Vagina (tissue), 2 donors: ENCODE measurements around the gene TEAD3. TPM values are rescaled to one million over a fixed set of nuclear protein-coding genes. Genes with fewer than 3 reads are reported as not detected.
A peak's percentile ranks its signal among the peaks of the same experiment; 100 is the strongest.

Source experiments
- DNase-seq, 2 donors: peaks; one replicate each; pipeline ENCODE4 v3.0.0-alpha.2; 2017; ENCODE audit errors: extremely low spot score in 2 of 2
- H3K27ac ChIP-seq: fragments of 200-600 bp; sonication (generic); one replicate; pipeline ENCODE4 v1.5.1; 2019
- H3K27me3 ChIP-seq: fragments of 200-600 bp; sonication (generic); one replicate; pipeline ENCODE4 v1.5.1; 2019
- H3K36me3 ChIP-seq, 2 donors: fragments of 200-600 bp; sonication (generic); one replicate each; pipeline ENCODE4 v1.5.1; 2017 to 2019
- H3K4me1 ChIP-seq: fragments of 200-600 bp; sonication (generic); one replicate; pipeline ENCODE4 v1.5.1; 2019
- H3K4me3 ChIP-seq, 2 donors: fragments of 200-600 bp; sonication (generic); 1 replicate in 1 of 2; 2 replicates in 1 of 2; pipeline ENCODE4 v1.5.1; 2016 to 2019
- H3K9me3 ChIP-seq: fragments of 200-600 bp; sonication (generic); one replicate; pipeline ENCODE4 v1.5.1; 2019
- POLR2A ChIP-seq, 2 donors: fragments of 450-650 bp; IDR thresholded peaks; one replicate each; pipeline ENCODE4 v1.6.1; 2017; ENCODE audit warnings: antibody characterized with exemption in 2 of 2, mild to moderate bottlenecking in 2 of 2, moderate library complexity in 2 of 2
- POLR2AphosphoS5 ChIP-seq, 2 donors: sonication (generic); formaldehyde crosslinking; IDR thresholded peaks; one replicate each; pipeline ENCODE4 v1.9.0; 2017; ENCODE audit warnings: antibody characterized with exemption in 2 of 2, mild to moderate bottlenecking in 2 of 2, low read depth in 1 of 2; ENCODE audit not compliant: insufficient read depth in 1 of 2
- intact Hi-C: fragments of 100-400 bp; cut with DNase I; formaldehyde crosslinking; loops from one replicate; pipeline ENCODE4 v1.15.1; 2023
- total RNA-seq: library from RNA; depleted of rRNA; stranded (reverse); fragments of >200 nt; gene quantifications from one replicate; pipeline ENCODE4 v1.2.3, GENCODE V29; 2016
- TF ChIP-seq, protein P1 (sequence below), 3 experiments: fragments of 450-650 bp in 2 of 3; fragments of 200-600 bp in 1 of 3; sonication (generic) in 1 of 3; IDR thresholded peaks; one replicate each; pipeline ENCODE4 v1.5.1; 2017 to 2019; ENCODE audit warnings: antibody characterized with exemption in 3 of 3, mild to moderate bottlenecking in 2 of 3, moderate library complexity in 2 of 3

TEAD3 gene
- 29.0 TPM for total RNA-seq

DNA sequence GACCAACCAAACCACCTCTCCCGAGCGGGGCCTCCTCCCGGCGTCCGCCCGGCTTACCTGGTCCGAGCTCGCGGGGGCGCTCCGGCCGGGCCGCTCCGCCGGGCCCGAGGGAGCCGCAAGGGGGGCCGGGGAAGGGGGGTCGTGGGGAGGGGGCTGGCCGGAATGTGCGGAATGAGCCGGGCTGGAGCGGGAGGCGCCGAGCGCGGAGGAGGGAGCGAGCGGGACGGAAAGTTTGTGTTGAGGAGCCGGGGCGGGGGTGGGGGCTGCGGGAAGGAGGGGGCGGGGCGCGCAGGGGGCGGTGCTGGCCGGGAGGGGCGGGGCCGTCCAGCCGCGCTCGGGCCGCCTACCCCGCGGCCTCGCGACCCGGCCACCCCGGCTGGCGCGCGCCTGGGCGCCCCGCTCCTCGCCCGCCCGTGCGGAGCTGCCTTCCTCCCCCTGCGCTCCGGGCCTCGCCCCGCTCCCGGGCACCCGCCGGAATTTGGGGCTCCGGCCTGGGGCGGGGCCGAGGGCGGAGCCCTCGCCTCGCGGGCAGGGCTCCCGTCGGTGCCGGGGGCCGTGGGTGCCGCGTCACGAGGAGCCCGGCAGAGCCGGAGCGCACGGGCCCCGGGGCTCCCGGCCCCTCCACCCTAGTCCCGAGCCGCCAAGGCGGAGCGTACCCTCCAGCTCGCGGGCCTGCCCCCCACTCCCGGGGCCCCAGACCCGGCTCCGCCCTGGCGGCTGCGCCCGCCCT is at the start of gene TEAD3:
TSS of gene TEAD3 (minus strand) at position 239 of the 730 bp plus-strand sequence.
- peak within 1 kb of the TSS; percentile 97 for H3K27ac ChIP-seq
- intact Hi-C loops, result loop anchor here (5.0 kb wide), 1 partner anchor 105 kb away; no protein-coding TSS in a partner anchor
- no peak for DNase-seq
- H3K4me1 ChIP-seq, result peaks cover 51% of the 10 kb centered on the region
- no peaks in the 10 kb centered on the region for H3K36me3 ChIP-seq
- H3K4me3 ChIP-seq, result peak within 1 kb of the TSS; percentile 67 to 92
- TF ChIP-seq, protein P1, sequence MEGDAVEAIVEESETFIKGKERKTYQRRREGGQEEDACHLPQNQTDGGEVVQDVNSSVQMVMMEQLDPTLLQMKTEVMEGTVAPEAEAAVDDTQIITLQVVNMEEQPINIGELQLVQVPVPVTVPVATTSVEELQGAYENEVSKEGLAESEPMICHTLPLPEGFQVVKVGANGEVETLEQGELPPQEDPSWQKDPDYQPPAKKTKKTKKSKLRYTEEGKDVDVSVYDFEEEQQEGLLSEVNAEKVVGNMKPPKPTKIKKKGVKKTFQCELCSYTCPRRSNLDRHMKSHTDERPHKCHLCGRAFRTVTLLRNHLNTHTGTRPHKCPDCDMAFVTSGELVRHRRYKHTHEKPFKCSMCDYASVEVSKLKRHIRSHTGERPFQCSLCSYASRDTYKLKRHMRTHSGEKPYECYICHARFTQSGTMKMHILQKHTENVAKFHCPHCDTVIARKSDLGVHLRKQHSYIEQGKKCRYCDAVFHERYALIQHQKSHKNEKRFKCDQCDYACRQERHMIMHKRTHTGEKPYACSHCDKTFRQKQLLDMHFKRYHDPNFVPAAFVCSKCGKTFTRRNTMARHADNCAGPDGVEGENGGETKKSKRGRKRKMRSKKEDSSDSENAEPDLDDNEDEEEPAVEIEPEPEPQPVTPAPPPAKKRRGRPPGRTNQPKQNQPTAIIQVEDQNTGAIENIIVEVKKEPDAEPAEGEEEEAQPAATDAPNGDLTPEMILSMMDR (IDR thresholded peaks at IDR 0.05), result peak in 1 of 3 experiments; percentile 22
- TF ChIP-seq POLR2A (IDR thresholded peaks at IDR 0.05) (peak in 1 of 2 donors; percentile 82), POLR2AphosphoS5 (IDR thresholded peaks at IDR 0.05; ENCODE audit: insufficient read depth in 1 of 2, low read depth in 1 of 2) (no peak)
- H3K9me3 ChIP-seq, result no peaks in the 10 kb centered on the region
- H3K27me3 ChIP-seq, result no peaks in the 10 kb centered on the region

DNA sequence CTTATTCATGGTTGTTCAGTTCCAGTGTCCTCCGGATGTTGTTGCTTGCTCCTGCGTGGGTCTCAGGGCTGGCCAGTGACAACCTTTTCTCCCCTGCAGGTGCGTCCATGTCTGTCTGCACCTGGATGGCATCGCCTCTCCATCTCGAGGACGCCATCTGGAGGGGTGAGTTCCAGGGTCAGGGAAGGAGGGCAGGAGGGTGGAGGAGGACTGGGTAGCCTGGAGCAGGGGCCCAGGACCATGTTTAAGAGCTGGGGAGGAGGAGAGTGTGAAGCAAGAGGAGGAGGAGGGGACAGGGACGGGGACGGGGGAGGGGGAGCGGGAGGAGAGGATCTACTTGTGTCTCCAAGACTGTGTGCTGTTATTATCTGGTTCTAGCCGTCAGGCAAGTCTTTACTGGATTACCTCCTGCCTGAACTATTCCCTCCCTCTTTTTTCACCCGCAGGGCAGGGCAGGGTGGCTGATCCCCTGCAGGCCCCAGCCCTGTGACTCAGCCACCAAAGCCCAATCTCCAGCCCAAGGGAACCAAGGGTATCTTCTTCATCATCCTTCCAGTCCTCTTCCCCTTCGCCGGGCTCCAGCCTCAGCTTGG is 48.0 kb upstream of the TEAD3 start:
- no peak for DNase-seq
- Histone ChIP-seq H3K27me3 (no peaks in the 10 kb centered on the region), H3K9me3 (no peaks in the 10 kb centered on the region), H3K27ac (no peak overlapping the region), H3K4me1 (peaks cover 7% of the 10 kb centered on the region), H3K36me3 (no peaks in the 10 kb centered on the region), H3K4me3 (no peak overlapping the region)
- TF ChIP-seq, protein P1 (IDR thresholded peaks at IDR 0.05), result no peak
- no peak for TF ChIP-seq POLR2AphosphoS5 (IDR thresholded peaks at IDR 0.05; ENCODE audit: insufficient read depth in 1 of 2, low read depth in 1 of 2)
- TF ChIP-seq POLR2A (IDR thresholded peaks at IDR 0.05), result no peak
- intact Hi-C loops, result no loop called here

DNA sequence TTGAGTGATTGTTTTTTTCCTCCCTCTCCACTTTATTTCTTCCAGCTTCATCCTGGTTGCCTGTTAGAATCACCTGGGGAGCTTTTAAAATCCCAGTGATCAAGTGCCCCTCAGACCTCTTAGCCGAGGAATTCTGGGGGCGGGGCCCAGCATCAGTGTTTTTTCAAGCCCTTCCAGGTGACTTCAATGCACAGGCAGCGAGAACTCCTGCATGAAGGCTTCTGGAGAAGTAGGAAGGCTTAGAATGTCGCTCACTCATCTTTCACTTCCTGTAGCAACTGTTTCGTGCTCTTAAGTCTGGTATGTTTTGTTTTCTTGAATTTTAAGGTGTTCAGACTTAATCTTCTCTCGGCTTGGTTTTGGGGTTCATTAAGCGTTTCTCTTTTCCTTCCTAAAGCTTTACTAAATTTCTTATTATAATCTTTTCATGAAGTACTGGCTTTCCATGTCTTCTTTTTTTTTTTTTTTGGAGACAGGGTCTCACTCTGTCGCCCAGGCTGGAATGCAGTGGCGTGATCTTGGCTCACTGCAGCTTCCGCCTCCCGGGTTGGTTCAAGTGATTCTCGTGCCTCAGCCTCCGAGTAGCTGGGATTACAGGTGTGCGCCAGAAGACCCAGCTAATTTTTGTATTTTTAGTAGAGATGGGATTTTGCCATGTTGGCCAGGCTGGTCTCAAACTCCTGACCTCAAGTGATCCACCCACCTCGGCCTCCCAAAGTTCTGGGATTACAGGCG is 46.7 kb upstream of the TEAD3 start:
- intact Hi-C loops, result no loop called here
- Histone ChIP-seq H3K4me3 (no peak overlapping the region), H3K27me3 (no peaks in the 10 kb centered on the region), H3K36me3 (no peaks in the 10 kb centered on the region), H3K4me1 (peaks cover 7% of the 10 kb centered on the region), H3K27ac (no peak overlapping the region), H3K9me3 (no peaks in the 10 kb centered on the region)
- no peak for TF ChIP-seq POLR2AphosphoS5 (IDR thresholded peaks at IDR 0.05; ENCODE audit: insufficient read depth in 1 of 2, low read depth in 1 of 2)
- no peak for TF ChIP-seq POLR2A (IDR thresholded peaks at IDR 0.05)
- TF ChIP-seq, protein P1 (IDR thresholded peaks at IDR 0.05), result no peak
- no peak for DNase-seq

DNA sequence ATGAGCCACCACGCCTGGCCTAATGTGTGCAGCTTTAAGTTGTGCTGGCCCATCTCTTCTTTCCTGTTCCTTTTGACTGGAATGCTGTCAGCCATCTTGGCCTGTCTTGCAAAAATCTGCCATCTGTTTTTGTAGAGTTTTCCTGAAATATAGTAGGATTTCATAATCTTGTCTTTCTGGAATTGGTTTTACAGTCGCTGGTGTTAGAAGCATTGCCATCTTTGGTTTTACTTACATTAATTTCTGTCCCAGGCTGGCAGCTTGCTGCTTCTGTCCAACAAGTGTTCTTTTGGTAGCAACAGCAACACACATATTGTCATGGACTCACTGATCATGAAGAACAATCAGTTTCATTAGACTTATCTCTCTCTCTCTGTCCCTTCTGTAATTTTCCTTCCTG is 45.0 kb upstream of the TEAD3 start:
- peaks cover 7% of the 10 kb centered on the region for H3K4me1 ChIP-seq
- H3K36me3 ChIP-seq, result no peaks in the 10 kb centered on the region
- TF ChIP-seq POLR2AphosphoS5 (IDR thresholded peaks at IDR 0.05; ENCODE audit: insufficient read depth in 1 of 2, low read depth in 1 of 2), result no peak
- no peak for TF ChIP-seq POLR2A (IDR thresholded peaks at IDR 0.05)
- TF ChIP-seq, protein P1 (IDR thresholded peaks at IDR 0.05), result no peak
- intact Hi-C loops, result no loop called here
- no peak overlapping the region for H3K27ac ChIP-seq
- H3K27me3 ChIP-seq, result no peaks in the 10 kb centered on the region
- H3K9me3 ChIP-seq, result no peaks in the 10 kb centered on the region
- no peak for DNase-seq
- no peak overlapping the region for H3K4me3 ChIP-seq
